Activated naive CD4-positive, alpha-beta T cell treated with Interleukin-2 at 50 U/mL for 16 hours (primary cell): ENCODE measurements around the gene TMEM179.
"Not testable (repeated sequence)": the region's sequence is repeated elsewhere in the genome, so short reads cannot be mapped to it uniquely, and the experiment has no call there.

ENCODE experiments used
- DNase-seq: peaks from one replicate; pipeline ENCODE4 v3.0.0-alpha.2; 2020

Gene TMEM179

DNA sequence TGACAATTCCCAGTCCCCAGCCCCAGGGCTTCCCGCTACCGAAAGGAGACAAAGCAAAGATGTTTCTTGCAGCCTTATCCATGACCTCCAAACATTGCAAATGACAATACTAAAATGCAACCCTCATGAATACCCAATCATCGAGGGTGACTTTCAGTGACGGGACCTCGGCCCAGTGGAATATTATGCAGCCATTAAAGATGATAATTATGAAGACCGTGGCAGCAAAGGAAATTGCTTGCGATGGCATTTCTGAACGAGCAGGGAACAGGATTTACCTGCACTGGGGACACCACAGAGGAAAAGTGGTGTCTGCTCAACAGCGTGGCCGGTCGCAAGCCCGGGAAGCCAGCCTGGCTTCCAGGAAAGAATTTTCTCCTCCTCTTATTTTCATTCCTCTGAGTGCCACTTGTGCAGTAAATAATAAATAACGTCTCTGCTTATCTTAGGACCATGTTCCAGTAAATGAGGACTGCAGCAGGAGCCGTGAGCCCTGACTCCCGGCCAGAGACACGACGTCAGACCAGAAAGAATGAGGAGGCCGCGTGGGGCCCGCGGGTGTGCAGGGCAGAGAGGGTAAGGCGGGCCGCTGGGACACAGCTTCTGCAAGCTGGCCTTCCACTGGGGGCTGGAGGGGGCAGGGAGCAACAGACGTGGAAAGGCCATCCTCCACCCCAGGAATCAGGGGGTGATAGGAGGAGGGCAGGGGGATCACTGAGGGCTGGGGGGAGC, 18.4 kb downstream of the TMEM179 start:
- no peak for DNase-seq

DNA sequence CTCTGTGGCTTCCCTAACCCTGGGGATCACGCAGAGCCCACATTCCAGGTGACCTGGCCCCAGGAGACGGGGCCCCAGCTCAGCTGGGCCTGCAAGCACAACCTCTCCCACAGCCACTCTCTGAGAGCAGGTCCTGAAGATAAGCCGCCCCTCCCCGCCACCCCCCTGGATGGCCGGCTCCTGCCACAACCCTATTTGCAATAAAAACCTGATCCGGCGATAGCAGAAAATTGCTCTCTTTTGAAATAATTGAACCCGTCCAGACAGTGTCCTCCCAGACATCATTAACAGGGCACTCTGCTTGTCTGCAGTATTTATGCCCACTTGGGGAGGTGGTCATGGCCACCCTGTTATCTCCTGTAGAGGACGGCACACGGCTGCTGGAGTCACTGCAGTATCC, 20.0 kb downstream of the TMEM179 start:
- no peak for DNase-seq

DNA sequence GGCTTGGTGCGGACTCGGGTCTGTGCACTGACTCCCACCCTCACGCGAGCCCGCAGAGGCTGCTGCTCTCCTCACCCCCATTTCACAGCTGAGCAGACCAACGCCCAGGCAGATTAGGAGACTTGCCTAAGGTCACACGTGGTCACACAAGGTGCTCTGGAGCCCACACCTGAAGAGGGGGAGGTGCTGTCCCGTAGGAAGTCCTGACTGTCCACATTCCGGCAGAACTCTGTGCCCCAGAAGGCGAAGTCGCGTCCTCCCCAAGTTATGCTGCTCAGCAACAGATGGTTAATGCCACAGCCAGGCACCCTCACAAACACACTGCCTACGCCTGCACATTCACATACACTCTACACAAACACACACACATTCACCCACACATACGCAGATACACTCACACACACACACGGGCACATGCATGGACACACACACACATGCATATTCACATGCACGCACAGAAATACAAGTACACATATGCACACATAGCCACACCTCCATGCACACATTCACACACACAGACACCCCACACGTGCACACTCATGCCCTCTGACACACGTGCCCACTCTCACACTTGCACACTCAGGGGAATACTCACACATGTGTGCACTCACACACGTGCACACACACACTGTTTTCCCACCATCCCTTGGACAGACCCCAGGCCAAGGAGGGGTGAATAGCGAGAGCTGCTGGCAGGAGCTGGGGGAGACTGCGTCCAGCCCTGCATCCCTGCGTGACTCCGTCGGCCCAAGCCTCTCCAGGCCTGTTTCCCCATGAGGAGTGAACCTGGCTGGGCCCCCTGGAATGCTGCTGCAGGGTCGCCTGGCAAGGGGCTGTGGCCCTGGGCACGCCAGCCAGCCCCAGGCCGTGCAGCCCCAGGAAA, 20.9 kb downstream of the TMEM179 start:
- DNase-seq: no peak

DNA sequence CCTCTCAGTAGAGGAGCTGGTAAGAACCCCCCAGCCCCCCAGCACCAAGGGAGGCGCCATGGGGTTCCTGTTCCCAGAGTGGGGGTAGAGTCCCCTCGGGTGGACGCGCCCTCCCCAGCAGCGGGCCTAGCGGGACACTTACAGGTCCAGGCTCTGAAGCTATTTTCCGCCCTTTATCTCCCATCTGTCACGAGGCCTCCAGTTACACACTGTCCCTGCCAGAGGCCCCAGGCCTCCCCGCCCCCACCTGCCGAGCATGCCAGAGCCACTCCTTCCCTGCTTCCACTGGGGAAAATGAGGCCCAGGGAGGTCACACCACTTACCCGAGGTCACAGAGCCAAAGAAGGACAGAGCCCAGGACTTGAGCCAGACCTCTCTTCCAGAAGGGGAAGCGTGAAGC, 21.9 kb downstream of the TMEM179 start:
- no peak for DNase-seq

DNA sequence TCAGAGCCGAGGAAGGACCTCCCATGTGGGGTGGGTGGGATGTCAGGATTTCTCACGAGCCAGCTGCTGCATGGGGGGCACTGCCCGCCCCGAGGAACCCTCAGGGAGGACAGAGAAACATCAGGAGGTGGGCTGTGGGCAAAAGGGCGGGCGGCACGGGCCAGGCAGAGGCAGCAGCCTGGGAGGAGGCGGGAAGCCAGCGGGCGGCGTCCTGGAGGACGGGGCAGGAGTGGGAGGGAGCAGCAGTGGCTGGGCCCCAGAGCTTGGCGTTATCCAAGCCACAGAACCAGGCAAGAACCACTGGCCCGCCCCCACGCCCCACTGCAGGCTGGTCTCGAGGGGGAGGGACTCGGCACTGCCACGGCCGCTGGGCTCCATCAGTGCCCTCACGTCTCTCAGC, 22.6 kb downstream of the TMEM179 start:
- DNase-seq: no peak

DNA sequence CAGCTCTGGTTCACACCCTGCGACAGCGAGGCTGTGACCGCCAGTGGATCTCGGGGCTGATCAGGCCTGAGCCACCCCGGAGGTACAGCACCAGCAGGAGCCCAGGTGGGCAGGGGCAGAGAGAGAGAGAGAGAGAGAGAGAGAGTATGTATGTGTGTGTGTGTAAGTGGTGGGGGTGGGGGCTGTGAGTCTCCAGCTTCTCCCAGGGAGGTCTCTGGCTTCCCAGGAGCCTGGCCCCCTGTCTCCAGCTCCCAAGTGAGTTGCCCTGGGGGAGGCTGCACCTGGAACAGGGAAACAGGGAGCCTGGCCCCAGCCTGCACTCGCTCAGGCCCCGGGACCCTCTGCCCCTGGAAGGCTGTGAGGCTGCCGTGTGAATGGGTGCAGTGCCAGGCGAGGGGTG, 23.1 kb downstream of the TMEM179 start:
- no peak for DNase-seq

DNA sequence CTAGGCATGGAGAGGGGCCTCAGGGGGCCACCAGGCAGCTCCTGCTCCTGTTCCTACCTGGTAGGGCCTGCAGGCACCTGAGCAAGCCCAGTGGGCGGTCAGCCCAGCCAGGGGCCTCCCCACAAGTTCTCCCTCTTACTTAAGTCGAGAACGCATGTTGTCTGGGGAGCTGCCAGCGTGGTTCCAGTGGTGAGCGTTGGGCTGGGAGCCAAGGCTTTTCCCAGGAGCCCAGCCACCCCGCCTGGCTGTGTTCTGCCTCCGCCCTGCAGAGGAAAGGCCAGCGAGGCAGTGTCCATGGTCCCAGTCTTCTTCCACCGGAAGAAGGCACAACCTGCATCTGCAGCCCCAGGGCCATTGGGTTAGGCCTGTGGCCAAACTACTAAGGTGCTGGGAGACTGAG, 23.6 kb downstream of the TMEM179 start:
- DNase-seq: no peak

DNA sequence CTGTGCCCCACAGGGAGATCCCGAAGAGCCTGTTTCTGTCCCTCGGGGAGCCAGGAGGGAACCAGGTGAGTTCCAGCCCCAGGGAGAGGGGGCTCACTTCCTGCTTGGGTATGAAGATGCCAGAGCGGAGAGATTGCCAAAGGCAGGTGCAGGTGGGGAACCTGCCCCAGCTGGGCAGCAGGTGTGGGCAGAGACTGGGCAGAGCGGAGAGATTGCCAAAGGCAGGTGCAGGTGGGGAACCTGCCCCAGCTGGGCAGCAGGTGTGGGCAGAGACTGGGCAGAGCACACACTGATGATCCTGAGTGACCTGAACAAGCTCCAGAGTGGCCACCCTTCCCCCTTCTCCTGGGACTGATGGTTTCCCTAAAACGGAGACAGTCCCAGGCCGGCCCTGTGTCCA, 24.6 kb downstream of the TMEM179 start:
- DNase-seq: not testable (repeated sequence)

DNA sequence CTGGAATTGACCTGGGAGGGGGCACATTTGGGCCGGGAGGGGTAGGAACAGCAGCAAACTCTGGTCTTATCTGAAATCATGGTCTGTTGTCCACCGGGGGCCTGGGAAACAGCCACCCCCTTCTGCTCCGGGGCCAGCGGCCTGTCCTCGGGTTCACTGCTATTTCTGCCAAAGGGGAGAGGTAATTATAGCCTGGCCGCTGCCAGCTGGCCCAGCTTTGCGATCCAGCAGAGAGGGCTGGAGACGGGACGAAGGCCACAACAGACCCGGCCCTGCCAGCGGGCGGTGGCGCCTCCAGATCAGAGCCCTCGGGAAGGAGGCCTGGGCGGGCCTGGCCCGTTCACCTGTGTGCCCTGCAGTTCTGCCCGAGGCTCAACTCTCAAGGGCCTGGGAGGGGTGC, 25.1 kb downstream of the TMEM179 start, which contains the start of gene C14orf180:
Gene C14orf180, plus strand, starts transcription at position 258 of the 400 bp plus-strand sequence. CDS start 6,667 bp downstream, outside the sequence.
- DNase-seq: no peak

DNA sequence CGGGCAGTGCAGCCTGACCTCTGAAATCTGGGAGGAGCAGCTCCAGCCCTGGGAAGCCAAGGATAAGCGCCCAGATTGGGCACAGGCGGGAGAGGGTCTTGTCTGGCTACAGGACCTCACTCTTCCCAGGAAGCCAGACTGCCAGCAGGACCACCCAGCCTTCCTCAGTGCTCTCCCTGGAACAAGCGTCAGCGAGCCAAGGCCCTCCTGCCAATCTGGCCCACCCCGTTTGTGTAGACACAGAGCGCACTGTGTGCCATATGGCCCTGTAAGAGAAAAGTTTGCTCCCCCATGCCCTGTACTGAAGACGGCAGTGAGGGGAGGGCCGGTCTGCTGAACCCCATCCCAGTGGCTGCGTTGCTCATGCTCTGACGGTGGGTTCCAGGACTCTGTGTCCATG, 26.3 kb downstream of the TMEM179 start:
- no peak for DNase-seq

DNA sequence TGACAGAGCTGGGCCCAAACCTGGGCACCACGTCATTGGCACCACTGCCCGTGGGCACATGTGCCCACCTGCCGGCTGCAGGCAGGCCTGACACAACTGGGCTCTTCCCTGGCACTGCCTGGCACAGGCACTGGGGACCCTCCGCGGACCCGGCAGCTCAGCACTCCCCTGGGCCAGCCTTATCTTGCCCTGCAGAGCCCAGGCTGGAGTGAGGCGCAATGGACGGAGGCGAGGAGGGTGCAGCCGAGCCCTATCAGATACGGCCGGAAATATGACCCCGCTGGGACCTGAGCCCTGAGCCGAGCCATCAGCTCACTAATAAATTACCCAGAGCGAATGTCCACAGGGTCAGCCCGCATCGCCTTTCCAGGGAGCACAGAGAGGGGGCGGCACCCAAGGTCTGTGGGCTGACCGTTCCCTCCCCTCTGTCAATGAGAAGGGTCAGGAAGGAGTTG, 26.7 kb downstream of the TMEM179 start:
- DNase-seq: no peak

DNA sequence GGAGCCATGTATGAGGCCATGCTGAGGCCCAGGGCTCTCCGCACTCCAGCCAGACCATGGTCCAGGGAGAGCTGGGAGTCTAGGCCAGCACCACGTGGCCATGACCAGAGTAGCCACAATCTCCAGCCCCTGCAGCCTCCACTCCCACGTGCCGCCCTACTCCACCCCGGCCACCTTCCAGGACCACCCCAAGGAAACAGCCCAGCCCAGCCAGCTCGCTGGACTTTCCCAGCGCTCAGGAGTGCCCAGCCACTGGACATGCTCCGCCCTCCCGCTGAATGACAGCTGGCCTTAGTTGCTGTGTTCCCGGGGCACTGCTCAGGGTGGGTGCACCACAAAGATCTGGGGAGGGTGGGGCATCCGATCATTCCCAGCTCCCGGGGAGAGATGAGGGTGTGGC, 27.1 kb downstream of the TMEM179 start:
- DNase-seq: no peak

DNA sequence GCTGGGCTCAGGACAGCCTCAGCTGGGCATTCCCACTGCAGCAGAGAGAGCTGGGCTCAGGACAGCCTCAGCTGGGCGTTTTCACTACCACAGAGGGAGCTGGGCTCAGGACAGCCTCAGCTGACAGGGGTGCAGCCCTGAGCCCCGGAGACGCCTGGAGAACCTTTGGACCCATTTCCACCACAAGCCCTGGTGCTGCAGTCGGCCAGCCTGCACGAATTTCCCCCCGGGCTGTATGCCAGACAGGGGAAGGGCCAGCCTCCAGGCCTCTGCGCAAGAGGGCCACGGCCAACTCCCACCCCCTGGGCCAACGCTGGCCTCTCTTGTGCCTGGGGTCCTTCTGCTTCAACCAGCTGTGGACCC, 27.6 kb downstream of the TMEM179 start:
- DNase-seq: no peak

DNA sequence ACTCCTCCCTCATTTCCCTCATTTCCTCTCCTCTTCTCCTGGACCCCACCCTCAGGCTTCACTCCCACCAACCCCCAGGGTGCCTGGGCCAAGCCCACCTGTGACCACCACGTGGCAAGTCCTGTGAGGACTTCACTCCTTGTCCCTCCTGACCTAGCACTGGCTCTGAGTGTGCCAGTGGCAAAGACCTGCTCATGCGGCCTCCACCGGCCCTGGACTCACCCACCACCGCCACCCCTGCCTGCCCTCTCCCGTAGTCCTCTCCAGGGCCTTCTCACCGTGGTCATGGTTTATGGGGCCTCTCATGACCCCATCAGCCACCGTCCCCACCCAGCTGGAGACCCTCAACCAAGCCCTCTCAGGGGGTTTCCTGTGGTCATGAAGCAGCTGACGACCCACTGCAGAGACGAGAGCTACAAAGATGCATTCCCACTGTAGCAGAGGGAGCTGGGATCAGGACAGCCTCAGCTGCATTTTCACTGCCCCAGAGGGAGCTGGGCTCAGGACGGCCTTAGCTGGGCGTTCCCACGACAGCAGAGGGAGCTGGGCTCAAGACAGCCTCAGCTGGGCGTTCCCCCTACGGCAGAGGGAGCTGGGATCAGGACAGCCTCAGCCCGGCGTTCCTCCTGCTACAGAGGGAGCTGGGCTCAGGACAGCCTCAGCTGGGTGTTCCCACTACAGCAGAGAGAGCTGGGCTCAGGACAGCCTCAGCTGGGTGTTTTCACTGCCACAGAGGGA, 28.2 kb downstream of the TMEM179 start:
- DNase-seq: no peak

DNA sequence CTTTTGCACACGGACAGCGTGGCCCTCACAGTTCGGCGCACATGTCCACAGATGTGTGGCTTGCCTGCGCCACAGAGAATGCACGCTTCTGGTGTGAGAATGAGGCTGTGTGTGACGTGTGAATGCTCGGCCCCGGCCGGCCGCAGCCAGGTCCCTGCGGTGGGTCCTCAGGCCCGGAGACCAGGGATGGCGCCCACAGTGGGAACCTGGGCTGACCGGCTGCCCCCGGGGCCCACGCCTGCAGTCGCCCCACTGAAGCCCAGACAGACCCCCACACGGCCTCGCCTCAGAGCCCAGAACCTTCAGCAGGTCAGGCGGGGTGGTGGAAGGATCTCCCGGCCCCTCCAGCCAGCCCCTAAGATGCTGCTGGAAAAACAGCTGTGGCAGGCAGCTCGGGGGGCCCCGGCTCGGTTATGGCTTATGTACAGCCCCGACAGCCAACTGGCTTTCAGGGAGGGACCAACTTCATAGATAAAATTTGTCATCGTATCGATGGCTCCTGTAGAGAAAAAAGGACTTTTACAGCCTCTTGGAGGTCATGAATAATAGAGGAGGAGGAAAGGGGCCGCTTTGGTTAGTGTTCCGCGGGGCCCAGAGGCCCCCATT, 29.5 kb downstream of the TMEM179 start:
- no peak for DNase-seq

DNA sequence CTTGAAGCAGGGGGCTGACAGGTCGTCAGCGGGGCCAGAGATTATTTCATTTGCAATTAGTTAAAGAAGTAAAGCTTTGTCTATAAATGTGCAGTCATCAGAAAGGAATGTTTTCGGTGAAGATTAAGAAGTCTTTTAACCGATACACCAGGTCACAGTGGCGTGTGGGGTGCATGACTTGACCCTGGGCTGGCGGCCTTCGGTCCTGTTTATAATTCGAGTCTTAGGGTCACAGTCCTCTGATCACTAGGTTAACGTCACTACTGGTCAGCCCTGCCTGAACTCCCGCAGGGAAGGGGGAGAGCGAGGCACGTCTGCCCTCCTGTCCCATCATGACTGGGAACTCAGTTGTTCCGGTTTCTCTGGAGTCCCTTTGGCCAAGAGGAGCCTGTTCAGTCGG, 30.0 kb downstream of the TMEM179 start:
- no peak for DNase-seq

DNA sequence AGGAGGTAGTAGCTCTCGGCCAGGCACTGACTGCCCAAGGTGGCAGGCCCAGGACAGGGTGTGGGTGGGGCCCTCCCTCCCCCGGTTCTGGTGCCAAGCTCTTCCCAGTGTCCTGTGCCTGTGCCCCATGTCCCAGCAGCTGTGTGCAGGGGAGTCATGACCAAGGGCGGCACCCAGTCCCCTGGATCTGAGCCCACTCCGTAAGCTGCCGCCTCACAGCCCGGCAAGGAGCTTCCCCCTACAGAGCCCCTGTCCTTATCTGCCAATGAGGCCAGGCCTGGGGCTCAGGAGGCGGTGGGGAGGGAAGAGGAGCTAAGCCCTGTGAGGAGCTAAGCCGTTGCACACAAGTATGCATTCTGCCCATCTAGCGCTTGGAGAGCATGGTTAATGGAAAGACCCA, 30.6 kb downstream of the TMEM179 start:
- no peak for DNase-seq

DNA sequence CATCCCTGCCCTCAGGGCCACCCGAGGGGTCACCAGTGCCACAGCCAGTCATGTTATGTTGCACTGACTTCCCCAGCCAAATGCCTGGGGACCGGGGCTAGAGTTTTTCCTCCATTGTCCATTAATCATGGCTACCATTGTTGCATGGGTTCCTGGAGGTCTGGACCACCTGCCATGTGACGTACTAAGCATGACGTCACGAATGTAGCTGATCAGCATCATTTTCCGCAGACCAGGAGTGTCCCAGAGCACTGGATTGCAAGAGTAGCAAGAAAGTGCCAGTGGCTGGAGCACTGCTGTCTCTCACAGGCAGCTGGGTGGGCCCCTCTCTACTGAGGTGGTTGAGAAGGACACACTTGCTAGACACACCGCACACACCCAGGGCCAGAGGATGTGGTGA, 31.9 kb downstream of the TMEM179 start:
- no peak for DNase-seq

DNA sequence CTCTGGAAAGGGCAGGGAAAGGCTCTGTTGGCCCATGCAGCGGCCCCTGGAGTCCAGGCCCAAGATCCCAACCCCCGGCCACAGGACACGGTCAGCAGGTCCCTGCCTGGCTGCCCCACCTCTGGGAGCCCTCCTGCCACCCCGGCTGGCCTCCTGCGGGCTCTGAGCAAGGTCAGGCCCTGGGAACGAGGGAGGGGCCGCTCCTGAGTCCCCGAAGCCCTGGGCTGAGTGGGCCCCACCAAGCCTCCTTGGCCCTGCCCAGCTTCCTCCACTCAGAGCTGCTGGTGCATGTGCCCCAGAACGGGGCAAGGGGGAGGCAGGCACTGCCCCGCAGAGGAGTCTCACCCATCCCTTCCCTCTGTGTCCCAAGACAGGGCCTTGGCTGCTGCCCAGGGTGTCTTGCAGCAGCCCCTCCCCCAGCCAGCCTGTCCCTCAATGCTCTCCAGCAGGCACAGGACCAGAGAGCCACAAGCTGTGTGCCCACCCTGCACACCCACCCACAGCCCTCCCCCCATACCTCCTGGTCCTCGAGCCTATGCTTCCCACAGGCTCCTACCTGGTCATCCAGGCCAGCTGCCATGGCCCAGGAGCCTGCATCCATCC, 32.4 kb downstream of the TMEM179 start:
- DNase-seq: no peak

DNA sequence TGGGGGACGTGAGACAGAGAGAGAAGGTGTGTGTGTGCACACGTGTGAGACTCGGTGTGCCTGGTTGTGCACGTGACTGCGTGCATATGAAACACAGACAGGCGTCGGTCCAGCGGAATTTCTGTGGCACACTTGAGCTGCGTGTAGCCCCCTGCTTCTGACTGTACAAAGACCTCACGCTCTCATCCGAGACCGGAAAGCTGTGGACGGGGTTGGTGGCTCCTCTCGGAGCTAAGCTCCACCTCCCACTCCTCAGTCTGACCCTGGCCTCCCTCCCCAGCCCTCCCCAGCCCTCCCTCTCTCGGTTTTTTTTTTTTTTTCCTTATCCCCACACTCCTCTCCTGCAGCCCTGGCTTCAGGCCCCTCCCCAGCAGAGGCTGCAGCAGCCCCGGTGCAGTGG, 33.3 kb downstream of the TMEM179 start:
- DNase-seq: no peak

DNA sequence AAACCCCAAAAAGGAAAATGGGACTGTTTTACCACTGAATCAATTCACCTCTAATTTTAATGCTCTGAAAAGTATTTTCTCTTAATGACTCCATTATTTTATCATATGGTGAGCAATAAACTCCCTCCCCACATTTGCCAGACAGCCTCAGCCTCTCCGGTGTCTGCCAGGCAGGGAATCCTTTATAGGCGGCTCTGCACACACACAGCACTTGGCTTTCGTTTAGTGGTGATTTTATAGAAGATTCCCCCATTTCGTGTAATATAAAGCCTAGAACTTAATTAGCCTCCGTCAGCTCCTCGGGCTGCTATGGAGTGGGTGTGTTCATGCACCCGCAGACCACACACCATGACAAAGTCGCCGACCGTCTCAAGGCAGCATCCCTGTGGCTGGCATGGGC, 35.1 kb downstream of the TMEM179 start:
- DNase-seq: no peak

DNA sequence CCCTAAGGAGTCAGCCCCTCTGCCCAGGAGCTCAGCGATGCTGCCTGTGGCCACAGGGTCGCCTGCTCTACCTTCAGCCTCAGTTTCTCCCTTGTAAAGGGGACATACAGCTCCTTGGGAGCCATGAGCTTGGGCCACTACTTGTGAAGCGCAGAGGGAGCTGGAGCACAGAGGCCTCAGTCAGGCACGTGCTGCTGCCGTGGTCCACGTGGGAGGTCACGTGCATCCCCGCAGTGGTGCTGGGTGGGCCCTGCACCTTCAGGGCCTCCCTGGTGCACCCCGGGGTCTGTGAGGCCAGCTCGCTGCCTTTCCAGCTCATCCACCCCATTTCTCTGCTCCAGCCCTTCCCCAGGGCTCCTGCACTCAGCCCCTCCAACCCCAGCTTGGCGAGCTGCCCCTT, 36.0 kb downstream of the TMEM179 start:
- DNase-seq: no peak

DNA sequence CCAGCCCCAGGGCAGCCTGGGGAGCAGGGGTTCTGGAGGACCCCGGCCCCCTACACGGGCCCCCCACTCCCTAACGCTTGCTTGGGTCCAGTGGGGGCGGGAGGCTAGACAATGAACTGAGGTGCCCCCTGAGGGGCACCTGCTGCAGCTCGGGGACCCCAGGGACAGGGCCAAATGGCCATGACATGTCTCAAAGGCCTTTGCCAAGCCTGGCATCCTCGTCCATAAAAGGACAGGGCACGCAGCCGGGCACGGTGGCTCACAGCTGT, 36.7 kb downstream of the TMEM179 start:
- no peak for DNase-seq
